Uterus (tissue), 2 donors: ENCODE data around the gene ADPRM.

Source experiments
- POLR2A ChIP-seq, 2 donors: fragments of 450-650 bp; IDR thresholded peaks; one replicate each; pipeline ENCODE4 v1.6.1; 2016; ENCODE audit warnings: antibody characterized with exemption in 2 of 2, mild to moderate bottlenecking in 1 of 2, moderate library complexity in 1 of 2
- TF ChIP-seq, protein P1 (sequence below), 4 experiments: fragments of 200-600 bp in 2 of 4; fragments of 450-650 bp in 2 of 4; sonication (generic) in 2 of 4; IDR thresholded peaks; one replicate each; pipeline ENCODE4 v1.5.1; 2016 to 2019; ENCODE audit warnings: antibody characterized with exemption in 4 of 4, mild to moderate bottlenecking in 2 of 4, moderate library complexity in 1 of 4

DNA sequence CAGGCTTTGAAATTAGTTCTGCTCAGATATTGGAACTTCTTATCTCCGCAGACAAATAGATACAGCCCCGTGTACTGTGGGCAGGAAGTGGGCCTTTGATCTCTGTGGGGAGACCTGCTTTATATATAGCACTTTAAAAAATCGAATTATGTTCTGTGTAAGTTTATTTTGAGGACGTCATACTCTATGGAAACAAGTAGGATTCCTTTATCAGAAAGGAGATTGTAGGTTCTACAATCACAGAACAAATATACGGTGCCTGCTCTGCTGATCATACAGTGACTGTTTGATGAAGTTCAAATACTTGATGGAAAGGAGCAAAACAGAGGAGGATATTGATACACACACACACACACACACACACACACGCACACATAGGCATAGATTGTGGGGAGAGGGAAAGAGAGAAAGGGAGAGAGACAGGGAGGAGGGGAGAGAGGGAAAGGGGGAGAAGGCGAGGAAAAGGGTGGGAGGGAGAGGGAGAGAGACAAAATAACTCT, 47.2 kb downstream of the ADPRM start:
- TF ChIP-seq, protein P1, sequence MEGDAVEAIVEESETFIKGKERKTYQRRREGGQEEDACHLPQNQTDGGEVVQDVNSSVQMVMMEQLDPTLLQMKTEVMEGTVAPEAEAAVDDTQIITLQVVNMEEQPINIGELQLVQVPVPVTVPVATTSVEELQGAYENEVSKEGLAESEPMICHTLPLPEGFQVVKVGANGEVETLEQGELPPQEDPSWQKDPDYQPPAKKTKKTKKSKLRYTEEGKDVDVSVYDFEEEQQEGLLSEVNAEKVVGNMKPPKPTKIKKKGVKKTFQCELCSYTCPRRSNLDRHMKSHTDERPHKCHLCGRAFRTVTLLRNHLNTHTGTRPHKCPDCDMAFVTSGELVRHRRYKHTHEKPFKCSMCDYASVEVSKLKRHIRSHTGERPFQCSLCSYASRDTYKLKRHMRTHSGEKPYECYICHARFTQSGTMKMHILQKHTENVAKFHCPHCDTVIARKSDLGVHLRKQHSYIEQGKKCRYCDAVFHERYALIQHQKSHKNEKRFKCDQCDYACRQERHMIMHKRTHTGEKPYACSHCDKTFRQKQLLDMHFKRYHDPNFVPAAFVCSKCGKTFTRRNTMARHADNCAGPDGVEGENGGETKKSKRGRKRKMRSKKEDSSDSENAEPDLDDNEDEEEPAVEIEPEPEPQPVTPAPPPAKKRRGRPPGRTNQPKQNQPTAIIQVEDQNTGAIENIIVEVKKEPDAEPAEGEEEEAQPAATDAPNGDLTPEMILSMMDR (IDR thresholded peaks at IDR 0.05) = no peak
- no peak for TF ChIP-seq POLR2A (IDR thresholded peaks at IDR 0.05)
